A172 (cell line): ENCODE results near the gene CNBD2. TPM values are rescaled to one million over a fixed set of nuclear protein-coding genes. Genes with fewer than 3 reads are reported as not detected.
"Not testable (repeated sequence)": the region's sequence is repeated elsewhere in the genome, so short reads cannot be mapped to it uniquely, and the experiment has no call there.

Experiments
- DNase-seq: peaks from one replicate; pipeline ENCODE4 v3.0.0-alpha.2; 2015; ENCODE audit warnings: low spot score
- total RNA-seq: library from RNA; depleted of rRNA; stranded (reverse); fragments of >200 nt; shearing (Covaris generic); gene quantifications from 2 replicates; pipeline ENCODE4 v1.2.3, GENCODE V29; 2014

CNBD2 gene
- total RNA-seq, 1 experiment from 2014 or later: 12.4 TPM

DNA sequence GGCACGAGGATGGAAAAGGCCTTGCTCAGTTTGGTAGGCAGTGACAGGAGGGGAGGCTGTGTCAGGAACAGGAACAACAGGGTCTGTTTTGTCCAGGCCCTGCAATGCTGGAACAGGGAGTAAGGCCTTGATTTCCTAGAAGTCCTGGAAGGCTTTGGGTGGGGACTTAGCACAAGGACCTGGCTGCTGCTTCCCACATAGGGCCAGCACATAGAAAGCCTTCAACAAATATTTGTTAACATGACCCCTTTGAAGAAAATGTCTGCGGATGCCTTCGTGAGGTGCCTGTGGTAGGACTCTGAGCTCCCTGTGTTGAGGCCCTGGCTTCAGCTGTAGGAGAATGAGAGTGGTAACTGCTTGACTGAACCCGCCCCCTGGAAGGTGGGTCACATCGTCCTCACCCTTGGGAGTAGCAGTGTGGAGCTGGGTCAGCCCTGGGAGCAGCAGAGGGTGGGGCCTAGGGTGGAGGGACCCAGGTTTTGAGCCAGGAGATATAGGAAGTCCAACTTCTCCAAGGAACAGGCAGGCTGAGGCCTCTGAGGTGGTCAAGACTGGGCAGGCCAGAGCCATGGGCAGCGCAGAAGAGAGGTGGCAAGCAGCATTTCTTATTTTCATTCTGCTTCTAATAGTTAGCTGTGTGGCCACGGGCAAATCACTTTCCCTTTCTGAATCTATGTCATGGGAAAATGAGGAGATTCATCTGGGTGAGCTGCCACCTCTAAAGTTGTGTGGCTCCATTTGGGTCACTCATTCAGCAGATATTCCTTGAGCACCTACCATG is 50.0 kb downstream of the CNBD2 start:
- DNase-seq: no peak

DNA sequence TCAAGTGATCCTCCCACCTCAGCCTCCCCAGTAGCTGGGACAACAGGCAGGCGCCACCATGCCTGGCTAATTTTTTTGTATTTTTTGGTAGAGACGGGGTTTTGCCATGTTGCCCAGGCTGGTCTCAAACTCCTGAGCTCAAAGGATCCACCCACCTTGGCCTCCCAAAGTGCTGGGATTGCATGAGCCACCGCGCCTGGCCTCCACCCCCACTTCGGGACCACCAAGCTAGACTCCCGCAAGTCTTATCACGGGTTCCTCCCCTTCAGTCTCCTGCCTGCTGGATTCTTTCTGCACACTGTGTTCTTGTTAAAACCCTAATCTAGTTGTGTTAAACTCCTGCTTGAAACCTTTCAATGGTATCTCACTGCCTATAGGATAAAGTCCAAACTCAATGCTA is 57.7 kb downstream of the CNBD2 start:
- not testable (repeated sequence) for DNase-seq

DNA sequence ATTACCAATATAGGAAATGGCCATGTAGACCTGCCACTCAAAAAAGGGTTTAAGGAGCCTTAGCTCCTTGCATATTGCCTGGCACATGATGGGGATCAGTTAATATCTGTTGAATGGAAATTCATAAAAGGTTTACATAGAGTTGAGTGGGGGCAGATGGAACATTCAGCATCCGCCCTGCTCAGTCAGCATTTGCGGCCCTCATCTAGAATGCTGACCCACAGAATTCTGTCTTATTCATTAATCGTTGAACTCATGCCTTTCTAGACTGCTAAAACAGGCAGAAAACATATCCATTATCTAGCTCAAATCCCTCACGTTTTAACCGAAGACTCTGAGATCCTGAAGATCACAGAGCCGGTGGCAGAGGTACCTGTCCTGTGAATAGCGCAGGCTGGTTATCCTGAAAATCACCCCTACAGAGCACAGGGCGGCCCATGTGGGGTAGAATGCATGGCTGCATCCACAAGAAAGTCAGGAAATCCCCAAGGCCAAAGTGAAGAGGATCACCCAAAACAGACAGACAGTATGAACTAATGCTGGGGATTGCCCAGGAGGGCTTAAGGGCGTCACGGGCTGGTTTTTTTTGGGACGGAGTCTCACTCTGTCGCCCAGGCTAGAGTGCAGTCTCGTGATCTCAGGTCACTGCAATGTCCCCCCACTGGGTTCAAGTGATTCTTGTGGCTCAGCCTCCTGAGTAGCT is 59.9 kb downstream of the CNBD2 start:
- no peak for DNase-seq

DNA sequence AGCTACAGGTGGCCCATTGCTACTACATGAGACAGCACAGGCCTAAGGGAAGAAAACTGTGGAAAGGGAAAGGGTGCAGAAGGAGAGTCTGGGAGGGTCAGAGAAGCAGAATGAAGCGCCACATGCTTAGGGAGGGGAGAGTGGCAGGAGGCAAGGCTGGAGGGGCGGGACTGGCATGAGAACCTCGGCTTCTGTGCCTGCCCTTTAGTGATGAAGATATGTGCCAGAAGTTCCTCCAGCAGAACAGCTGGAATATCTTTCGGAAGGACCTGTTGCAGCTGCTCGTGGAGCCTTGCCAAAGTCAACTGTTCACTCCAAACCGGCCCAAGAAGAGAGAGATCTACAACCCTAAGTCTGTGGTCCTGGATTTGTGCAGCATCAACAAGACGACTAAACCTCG is 61.8 kb downstream of the CNBD2 start:
- no peak for DNase-seq

DNA sequence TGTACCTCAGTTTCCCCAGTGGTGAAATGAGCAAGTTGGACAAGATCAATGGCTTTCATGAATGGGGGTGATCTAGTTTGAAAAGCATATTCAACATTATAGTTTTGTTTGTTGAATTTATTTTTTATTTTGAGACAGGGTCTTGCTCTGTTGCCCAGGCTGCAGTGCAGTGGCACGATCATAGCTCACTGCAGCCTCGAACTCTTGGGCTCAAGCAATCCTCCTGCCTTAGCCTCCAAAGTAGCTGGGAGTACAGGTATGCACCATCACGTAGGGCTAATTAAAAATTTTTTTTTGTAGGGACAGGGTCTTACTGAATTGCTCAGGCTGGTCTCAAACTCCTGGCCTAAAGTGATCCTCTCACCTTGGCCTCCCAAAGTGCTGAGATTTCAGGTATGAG is 63.4 kb downstream of the CNBD2 start:
- no peak for DNase-seq

DNA sequence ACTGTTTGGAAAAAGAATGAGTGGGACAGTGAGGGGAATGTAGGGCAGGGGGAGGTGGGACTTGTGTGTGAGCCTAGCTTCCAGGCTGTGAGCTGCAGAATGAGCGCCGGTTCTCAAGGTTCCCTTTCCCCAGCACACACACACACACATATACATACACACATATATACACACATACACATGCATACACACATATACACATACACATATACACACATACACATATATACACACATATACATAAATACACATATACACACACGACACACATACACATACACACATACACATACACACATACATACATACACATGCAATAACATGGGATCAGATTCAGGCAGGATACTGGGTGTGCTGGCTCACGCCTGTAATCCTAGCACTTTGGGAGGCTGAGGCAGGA is 66.5 kb downstream of the CNBD2 start:
- DNase-seq: no peak

DNA sequence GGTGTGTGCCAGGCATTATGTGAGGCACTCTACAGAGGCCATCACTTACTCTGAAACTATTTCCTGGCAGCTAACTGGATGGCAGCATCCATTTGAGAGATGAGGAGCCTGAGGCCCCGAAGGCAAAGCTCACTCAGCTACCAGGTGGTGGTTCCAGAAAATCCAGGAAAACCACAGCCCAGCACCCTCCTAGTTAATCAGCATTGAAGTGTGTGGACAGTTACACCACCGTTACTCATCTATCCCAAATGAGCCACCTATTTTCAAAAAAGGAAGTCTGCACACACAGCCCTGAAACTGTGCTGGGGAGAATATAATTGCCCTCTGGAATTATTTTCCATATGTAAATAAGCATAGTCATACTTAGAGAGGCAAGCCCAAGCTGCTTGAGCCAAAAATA is 67.4 kb downstream of the CNBD2 start:
- peak; percentile 84 for DNase-seq

DNA sequence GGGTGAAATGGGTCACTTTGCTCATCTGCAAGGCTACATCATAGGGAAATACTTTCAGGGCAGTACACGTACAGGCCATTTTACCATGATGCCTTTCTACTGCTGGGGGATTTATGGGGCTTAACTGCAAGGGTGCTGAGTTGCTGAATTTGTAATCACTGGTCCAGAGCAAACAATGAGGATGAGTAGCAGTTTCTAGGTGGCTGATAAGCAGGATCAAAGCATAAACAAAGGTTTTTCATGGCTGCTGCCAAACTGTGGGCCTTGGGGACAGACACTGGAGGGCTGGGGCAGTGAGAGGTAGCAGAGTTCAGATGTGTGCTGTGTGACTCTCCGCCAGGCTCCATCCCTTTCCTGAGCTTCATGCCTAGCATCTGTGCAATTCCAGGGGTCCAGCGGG is 68.3 kb downstream of the CNBD2 start:
- DNase-seq: no peak

DNA sequence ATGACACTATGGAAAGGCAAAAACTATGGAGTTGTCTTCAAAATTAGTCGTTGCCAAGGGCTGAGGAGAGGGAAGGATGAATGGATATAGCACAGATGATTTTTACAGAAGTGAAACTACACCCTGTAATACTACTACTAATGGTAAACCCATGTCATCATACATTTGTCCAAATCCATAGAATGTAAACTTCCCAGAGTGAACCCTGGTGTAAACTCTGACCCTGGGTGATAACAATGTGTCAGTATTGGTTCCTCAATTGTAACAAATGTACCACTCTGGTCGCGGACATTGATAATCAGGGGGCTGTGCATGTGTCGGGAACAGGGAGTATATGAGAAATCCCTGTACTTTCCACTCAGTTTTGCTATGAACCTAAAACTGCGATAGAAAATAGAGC is 72.2 kb downstream of the CNBD2 start:
- DNase-seq: no peak

DNA sequence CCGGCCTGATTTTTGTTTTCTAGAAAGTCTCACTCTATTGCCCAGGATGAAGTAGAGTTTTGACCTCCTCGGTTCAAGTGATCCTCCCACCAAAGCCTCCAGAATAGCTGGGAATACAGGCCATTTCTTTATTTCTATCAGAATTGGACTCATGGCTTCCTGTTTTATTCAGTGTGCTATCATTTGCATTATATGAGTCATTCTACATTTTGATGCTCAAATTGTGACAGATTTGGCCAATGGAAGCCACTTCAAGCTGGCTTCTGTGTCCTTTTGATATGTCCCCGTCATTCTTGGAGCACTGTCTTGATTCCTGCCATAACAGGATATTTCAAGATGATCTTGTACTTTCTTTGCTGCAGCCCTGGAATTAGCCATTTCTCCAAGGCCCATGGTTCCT is 75.1 kb downstream of the CNBD2 start:
- no peak for DNase-seq

DNA sequence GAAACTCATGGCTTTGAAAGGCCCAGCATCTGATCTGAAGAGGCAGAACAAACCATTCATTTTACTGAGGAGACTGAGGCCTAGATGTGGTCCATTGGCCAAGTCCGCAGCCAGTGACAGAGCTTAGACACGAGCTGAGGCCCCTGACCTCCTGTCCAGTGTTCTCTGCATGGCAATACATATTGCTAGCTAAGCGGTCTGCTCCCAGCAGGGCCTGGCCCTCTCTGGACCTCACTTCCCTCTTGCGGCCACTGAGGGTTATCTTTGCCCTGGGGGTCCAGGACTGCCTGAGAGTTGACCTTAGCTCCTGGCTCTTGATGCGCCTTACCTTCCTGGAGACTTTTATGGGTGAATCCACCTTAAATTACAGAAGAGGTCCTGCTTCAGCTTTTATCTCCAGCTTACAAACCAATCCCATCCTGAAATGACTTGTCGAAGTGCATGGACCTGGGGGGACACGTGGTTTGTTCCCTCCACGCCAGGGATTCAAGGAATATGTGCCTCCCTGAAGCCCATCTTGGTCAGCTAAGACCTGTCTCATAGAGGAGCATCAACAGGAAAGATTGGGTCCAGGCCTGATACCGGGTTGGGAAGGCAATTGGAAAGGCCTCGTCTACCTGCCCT is 75.6 kb downstream of the CNBD2 start:
- DNase-seq: no peak

DNA sequence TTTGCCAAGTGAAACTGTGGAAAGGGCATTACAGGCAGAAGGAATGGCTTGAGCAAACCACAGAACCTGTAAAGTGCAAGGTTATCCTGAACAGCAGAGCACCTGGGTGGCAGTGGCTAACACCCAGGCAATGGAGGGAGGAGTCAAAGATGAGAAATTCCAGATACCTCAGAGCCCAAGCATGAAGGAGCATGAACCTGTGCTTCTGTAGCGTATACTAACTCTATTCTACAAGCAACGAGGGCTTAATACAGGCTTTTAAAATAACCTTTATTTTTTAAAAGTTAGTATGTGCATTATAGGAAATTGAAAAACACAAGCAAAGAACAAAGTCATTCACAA is 77.0 kb downstream of the CNBD2 start:
- DNase-seq: no peak

DNA sequence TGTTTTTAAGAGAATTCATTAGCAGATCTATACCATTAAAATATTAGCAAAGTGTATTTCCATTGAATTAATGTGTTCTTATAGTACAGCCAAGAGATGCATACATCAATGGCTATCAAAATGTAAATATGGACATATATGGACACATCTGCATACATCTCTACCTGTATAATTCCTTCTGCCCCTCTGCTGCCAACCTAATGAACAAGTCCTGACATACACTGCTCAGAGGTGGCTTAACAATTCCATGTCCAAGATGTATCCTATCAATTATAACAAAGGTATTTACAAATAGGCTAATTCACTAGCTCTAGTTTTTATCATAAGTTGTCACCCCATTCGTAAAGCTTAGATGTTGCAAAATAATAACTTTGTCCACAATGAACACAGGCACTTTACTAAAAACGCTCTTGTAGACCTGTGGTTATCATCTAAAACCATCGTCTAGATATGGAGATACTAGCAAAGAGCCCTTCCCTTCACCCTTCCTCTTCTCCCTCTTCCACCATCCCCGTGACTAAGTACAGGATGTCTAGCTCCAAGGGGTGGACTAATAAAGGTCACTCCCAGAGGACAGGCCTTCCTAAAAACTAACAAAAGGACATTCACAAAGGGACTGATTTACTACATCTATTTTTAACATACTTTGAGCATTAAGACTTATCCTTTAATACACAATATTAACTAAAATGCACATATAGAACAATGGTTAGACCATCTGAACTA is 77.8 kb downstream of the CNBD2 start:
- DNase-seq: not testable (repeated sequence)

DNA sequence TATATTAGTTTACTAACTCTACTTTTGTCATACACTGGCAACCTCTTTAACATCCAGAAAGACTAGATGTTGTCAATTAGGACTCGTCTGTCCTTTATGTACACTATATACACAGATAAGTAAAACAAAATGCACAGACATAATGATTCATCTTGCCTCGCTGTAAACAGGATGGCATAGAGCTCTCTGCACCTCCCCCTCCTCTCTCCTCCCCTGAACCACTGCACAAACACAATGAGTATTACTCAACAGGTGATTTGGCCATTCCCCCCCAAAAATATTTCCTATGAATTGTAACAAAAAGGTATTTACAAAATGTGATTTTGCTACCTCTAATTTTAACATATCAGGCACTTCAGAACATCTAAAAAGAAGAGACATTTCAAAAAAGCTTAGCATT is 81.0 kb downstream of the CNBD2 start:
- DNase-seq: not testable (repeated sequence)

DNA sequence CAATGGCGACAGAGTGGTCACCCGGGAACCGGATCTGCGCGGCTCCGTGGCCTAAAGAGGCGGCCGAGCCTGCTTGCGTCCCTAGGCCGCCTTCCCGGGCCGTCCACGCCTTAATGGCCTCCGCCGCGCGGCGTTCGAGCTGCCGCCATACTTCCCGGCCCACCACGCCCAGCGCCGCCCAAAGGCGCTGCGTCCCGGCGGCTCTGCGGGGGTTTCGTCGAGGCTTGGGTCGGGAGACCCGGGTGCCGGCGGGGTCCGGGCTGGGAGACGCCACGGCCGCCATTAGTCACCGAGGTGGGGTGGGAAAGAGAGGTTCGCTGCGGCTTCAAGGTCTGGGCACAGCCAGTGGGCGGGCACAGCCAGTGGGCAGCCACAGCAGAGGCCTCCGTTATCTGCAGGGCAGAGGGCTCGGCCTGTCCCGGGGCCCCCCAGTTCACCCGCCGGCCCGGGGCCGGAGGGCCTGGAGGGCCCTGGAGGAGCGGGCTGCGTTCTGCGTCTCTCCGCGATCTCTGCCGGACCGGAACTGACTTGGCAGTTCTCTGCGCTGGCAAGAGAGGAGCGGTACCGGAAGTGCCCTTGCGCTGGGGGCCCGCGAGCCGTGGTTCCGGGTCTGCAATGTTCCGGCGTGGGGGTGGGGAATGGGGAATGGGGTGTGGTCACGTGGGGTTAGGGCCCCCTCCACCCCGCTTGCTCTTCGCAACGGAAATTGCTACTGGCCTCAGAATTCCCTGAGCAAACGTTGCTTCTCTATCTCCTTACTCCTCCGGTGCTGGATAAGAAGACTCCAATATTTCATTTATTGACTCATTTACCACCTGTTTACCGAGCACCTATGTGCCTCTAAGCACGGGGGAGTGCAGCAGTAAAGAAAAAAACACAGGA is 82.3 kb downstream of the CNBD2 start:
- DNase-seq: peak; percentile 86

DNA sequence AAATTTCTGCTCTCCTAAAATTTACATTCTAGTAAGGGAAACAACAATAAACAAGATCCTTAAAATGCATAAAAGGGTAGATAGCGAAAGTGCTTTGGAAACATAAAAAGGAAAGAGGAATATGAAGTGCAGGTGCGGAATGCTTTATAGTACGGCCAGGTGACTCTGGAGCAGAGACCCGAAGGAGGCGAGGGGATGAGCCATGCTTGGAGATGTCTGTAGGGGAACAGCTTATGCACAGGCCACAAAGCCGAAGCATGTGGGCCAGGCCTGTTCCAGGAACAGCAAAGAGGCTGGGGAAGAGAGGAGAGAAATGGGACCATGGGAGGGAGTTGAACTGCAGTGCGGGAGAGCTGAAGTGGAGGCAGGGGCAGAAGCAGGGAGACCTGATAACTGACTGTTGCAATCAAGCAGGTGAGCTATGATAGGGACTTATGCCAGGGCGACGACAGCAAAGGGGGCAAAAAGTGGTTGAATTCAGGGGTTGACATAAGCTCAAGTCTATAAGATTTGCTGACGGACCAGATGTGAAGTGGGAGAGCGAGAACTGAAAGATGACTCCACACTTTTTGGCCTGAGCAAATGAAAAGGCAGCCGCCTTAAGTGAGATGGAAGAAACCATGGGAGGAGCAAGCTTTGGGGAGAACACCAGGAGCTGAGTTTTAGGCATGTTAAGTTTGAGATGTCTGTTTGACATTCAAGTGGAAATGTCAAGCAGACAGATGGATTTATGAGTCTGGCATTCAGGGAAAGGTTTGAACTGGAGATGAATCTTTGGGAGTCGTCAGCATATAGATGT is 83.1 kb downstream of the CNBD2 start:
- no peak for DNase-seq

DNA sequence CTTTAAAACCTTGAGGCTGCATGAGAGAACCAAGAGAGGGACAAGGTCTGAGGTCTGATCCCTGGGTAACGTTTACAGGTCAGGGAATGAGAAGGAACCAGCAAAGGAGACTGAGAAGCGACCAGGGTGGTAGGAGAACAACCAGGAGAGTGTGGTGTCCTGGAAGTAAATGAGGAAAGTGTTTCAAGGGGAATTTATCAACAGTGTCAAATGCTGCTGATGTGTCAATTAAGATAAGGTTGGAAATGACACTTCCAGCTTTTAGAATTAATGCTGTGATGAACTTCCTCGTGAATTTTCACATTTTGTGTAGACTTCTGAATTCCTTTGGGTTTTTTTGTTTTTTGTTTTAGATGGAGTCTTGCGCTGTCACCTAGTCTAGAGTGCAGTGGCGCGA is 83.7 kb downstream of the CNBD2 start:
- DNase-seq: no peak

DNA sequence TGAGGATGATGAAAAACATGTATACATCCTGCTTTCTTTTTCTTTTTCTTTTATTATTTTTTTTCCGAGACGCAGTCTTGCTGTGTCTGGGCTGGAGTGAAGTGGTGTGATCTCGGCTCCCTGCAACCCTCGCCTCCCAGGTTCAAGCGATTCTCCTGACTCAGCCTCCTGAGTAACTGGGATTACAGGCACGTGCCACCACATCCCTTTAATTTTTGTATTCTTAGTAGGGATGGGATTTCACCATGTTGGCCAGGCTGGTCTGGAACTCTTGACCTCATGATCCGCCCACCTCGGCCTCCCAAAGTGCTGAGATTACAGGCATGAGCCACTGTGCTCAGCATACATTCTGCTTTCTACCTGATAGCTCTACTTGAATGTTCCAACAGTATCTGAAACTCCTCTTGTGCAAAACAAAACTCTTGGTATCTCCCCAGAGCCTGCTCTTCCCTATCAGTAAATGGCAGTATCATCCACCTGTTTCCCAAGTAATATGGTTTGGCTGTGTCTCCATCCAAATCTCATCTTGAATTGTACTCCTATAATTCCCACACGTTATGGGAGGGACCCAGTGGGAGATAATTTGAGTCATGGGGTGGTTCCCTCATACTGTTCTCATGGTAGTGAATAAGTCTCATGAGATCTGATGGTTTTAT is 85.6 kb downstream of the CNBD2 start:
- DNase-seq: not testable (repeated sequence)

DNA sequence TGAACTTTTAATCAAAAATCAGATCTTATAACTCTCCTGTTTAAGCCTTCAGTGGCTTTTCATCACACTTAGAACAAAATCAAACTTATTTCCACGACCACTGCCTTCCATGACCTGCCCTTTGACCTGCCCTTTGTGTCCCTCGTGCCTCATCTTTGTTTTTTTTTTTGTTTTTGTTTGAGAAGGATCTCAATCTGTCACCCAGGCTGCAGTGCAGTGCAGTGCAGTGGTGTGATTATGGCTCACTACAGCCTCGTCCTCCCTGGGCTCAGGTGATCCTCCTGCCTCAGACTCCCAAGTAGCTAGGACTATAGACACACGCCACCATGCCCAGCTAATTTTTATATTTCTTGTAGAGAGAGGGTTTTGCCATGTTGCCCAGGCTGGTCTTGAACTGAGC is 86.8 kb downstream of the CNBD2 start:
- no peak for DNase-seq

DNA sequence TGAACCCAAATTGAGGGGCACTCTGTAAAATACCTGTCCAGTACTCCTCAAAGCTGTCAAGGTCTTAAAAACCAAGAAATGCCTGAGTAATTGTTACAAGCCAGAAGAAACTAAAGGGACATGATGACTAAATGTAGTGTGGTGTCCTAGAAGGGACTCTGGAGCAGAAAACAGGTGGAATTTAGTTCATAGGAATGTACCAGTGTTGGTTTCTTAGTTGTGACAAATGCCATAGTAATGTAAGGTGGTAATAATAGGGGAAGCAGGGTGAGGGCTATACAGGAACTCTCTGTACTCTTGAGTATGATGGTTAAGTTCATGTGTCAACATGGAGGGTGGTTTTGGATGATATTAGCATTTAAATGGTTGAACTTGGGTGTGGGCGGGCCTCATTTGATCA is 92.3 kb downstream of the CNBD2 start:
- no peak for DNase-seq
